ENCODE results near the gene FKBP5. TPM values are rescaled to one million over a fixed set of nuclear protein-coding genes. Genes with fewer than 3 reads are reported as not detected.
"Not testable (repeated sequence)": the region's sequence is repeated elsewhere in the genome, so short reads cannot be mapped to it uniquely, and the experiment has no call there.

The FKBP5 gene
- total RNA-seq, 1 donor from 2014 or later: 16.5 TPM

GRCh38 chr6:35544769-35545361 is 143.8 kb downstream of the FKBP5 start:
- no peak for DNase-seq (ENCODE audit: low read depth)
- H3K4me3 ChIP-seq (ENCODE audit: low read depth, low read length): no peak overlapping the region
- TF ChIP-seq CTCF (conservative IDR thresholded peaks at IDR 0.05; ENCODE audit: low read depth, low read length): no peak

DNA sequence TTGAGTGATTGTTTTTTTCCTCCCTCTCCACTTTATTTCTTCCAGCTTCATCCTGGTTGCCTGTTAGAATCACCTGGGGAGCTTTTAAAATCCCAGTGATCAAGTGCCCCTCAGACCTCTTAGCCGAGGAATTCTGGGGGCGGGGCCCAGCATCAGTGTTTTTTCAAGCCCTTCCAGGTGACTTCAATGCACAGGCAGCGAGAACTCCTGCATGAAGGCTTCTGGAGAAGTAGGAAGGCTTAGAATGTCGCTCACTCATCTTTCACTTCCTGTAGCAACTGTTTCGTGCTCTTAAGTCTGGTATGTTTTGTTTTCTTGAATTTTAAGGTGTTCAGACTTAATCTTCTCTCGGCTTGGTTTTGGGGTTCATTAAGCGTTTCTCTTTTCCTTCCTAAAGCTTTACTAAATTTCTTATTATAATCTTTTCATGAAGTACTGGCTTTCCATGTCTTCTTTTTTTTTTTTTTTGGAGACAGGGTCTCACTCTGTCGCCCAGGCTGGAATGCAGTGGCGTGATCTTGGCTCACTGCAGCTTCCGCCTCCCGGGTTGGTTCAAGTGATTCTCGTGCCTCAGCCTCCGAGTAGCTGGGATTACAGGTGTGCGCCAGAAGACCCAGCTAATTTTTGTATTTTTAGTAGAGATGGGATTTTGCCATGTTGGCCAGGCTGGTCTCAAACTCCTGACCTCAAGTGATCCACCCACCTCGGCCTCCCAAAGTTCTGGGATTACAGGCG is 145.1 kb downstream of the FKBP5 start:
- no peak overlapping the region for H3K4me3 ChIP-seq (ENCODE audit: low read depth, low read length)
- no peak for TF ChIP-seq CTCF (conservative IDR thresholded peaks at IDR 0.05; ENCODE audit: low read depth, low read length)
- DNase-seq (ENCODE audit: low read depth): no peak

- DNase-seq (ENCODE audit: low read depth): no peak
- TF ChIP-seq CTCF (conservative IDR thresholded peaks at IDR 0.05; ENCODE audit: low read depth, low read length): no peak
Measured at GRCh38 chr6:35541836-35542235, 146.9 kb downstream of the FKBP5 start.

DNA sequence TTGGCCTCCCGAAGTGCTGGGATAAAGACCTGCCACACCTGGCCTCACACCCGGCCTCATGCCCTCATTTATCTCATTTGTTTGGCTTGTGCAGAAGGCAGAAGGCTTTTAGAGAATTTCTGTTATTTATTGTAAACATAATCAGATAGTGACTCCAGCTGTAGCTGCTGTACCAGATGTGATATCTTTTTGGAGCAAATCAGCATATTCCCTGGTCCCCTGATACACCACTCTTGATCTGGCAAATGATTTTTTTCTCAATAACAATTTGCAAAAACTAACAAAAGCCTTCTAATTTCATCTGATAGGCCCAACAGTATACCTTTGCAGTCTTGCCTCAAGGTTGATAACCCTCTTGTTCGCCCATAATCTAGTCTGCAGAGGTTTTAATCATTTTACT is 149.5 kb downstream of the FKBP5 start:
- no peak overlapping the region for H3K4me3 ChIP-seq (ENCODE audit: low read depth, low read length)
- no peak for TF ChIP-seq CTCF (conservative IDR thresholded peaks at IDR 0.05; ENCODE audit: low read depth, low read length)
- no peak for DNase-seq (ENCODE audit: low read depth)

More at GRCh38 chr6:35541836-35542235, 146.9 kb downstream of the FKBP5 start:
- no peak overlapping the region for H3K4me3 ChIP-seq (ENCODE audit: low read depth, low read length)

GRCh38 chr6:35535847-35536246 is 152.9 kb downstream of the FKBP5 start:
- not testable (repeated sequence) for H3K4me3 ChIP-seq (ENCODE audit: low read depth, low read length); DNase-seq (ENCODE audit: low read depth)

DNA sequence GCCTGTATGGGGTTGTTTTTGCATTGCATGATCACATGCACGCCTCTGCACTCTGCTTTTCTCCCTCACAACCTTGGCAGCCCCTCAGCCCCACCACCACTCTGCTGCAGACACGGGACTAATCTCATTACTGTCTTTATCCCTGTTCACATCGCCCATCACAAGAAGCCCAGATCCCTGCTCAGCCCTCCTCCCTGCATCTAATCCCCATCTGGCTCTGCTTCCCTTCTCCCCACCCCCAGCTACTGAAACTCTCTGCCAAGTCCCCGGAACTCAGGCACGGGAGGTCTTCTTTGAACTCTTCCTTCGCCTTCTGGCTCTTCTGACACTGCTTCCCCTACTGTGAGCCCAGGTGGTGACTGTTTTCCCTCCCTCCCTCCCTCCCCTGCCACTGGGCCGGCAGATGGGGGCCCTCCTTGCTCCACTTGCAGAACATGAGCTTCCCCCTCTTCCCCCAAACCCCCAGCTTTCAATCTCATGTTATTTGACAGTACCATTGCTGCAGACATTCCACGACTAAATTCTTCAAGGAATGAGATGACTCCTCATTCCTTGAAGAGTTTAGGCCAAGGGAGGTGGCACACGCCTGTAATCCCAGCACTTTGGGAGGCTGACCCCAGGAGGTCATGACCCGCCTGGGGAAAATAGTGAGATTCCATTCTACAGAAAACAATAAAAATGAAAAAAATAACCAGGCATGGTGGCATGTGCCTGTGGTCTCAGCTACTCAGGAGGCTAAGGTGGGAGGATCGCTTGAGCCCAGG is 154.1 kb downstream of the FKBP5 start:
- no peak for DNase-seq (ENCODE audit: low read depth)
- H3K4me3 ChIP-seq (ENCODE audit: low read depth, low read length): no peak overlapping the region
- no peak for TF ChIP-seq CTCF (conservative IDR thresholded peaks at IDR 0.05; ENCODE audit: low read depth, low read length)

DNA sequence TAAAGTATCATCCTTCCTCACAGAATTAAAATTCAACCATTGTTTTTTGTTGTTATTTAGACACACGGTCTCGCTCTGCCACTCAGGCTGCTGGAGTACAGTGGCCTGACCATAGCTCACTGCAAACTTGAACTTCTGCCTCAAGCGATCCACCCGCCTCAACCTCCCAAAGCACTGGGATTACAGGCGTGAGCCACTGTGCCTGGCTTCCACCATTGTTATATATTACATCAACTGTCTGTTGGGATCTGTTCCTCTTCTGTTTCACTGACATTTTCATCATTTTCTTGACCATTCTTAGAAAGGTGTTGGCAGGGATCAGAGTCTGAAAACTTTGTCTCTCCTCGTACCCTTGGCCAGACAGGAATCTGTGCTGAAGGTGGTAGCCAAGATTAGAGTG is 154.7 kb downstream of the FKBP5 start:
- DNase-seq (ENCODE audit: low read depth): no peak
- H3K4me3 ChIP-seq (ENCODE audit: low read depth, low read length): no peak overlapping the region
- TF ChIP-seq CTCF (conservative IDR thresholded peaks at IDR 0.05; ENCODE audit: low read depth, low read length): no peak
